Right lobe of liver (tissue), 6 donors: ENCODE data around the gene ARID3A. TPM values are rescaled to one million over a fixed set of nuclear protein-coding genes. Genes with fewer than 3 reads are reported as not detected.

ENCODE experiments used
- ATAC-seq, 4 donors: fragments of 200-7000 bp; cut with Tn5 transposase; one replicate each; pipeline ENCODE4 v1.9.1; 2020; ENCODE audit warnings: mild to moderate bottlenecking in 4 of 4, moderate library complexity in 4 of 4
- DNase-seq, 3 donors: peaks; one replicate each; pipeline ENCODE4 v3.0.0-alpha.2; 2020
- H3K27ac ChIP-seq, 3 donors: fragments of 200-600 bp; one replicate each; pipeline ENCODE4 v1.8.0; 2022
- H3K27me3 ChIP-seq, 2 donors: fragments of 200-600 bp; one replicate each; pipeline ENCODE4 v1.8.0; 2022
- H3K36me3 ChIP-seq, 4 donors: fragments of 200-600 bp; sonication (generic) in 1 of 4; one replicate each; pipeline versions ENCODE4 v1.5.1 to v1.8.0; 2017 to 2022; ENCODE audit warnings: control low read depth in 1 of 4
- H3K4me1 ChIP-seq, 4 donors: fragments of 200-600 bp; sonication (generic) in 1 of 4; one replicate each; pipeline versions ENCODE4 v1.5.1 to v1.8.0; 2017 to 2022; ENCODE audit warnings: control low read depth in 1 of 4
- H3K4me3 ChIP-seq, 3 donors: fragments of 200-600 bp; one replicate each; pipeline ENCODE4 v1.8.0; 2022
- H3K9me3 ChIP-seq, 4 donors: fragments of 200-600 bp; sonication (generic) in 1 of 4; one replicate each; pipeline versions ENCODE4 v1.5.1 to v1.8.0; 2017 to 2022; ENCODE audit warnings: control low read depth in 1 of 4
- POLR2A ChIP-seq: fragments of 450-650 bp; IDR thresholded peaks from one replicate; pipeline ENCODE4 v1.6.1; 2017; ENCODE audit warnings: antibody characterized with exemption, mild to moderate bottlenecking
- WGBS: methylation state at CpG from one replicate; pipeline ENCODE4 v1.1.6; 2018; ENCODE audit warnings: low coverage, low lambda C conversion rate; ENCODE audit not compliant: insufficient coverage; ENCODE audit errors: missing lambda C conversion rate; 5-methylcytosine and 5-hydroxymethylcytosine counted together
- intact Hi-C, 2 donors: fragments of 100-400 bp; cut with DNase I; formaldehyde crosslinking; loops; one replicate each; pipeline versions ENCODE4 v1.11.2 to v1.14.1; 2022
- total RNA-seq, 6 experiments: library from RNA; depleted of rRNA in 2 of 6; stranded (reverse); fragments of >200 nt in 2 of 6; fragmentation: NEBNext Ultra II Directional in 3 of 6; extraction: Animal tissue kit (Norgen Biotek cat#: 25700) in 3 of 6; gene quantifications; one replicate each; pipeline versions ENCODE4 v1.1.0 to v1.2.4, GENCODE V29; 2016 to 2023
- TF ChIP-seq, protein P1 (sequence below), 4 donors: fragments of 200-600 bp in 3 of 4; fragments of 450-650 bp in 1 of 4; IDR thresholded peaks; one replicate each; pipeline versions ENCODE4 v1.5.1 to v1.8.0; 2016 to 2022; ENCODE audit warnings: antibody characterized with exemption in 4 of 4, mild to moderate bottlenecking in 2 of 4
- donor health status: DM: no; HTN: yes; CAD: no.
- donor health status: DM: no; HTN: no; CAD: no.
- donor health status: DM: no; HTN: no; CAD: no.
- donor health status: DM: no; HTN: yes; CAD: no.
- donor health status: DM: no; HTN: yes; CAD: no.

The ARID3A gene
- total RNA-seq, 6 experiments from 2014 or later = 0.74 to 5.3 (median 1.9) TPM

DNA sequence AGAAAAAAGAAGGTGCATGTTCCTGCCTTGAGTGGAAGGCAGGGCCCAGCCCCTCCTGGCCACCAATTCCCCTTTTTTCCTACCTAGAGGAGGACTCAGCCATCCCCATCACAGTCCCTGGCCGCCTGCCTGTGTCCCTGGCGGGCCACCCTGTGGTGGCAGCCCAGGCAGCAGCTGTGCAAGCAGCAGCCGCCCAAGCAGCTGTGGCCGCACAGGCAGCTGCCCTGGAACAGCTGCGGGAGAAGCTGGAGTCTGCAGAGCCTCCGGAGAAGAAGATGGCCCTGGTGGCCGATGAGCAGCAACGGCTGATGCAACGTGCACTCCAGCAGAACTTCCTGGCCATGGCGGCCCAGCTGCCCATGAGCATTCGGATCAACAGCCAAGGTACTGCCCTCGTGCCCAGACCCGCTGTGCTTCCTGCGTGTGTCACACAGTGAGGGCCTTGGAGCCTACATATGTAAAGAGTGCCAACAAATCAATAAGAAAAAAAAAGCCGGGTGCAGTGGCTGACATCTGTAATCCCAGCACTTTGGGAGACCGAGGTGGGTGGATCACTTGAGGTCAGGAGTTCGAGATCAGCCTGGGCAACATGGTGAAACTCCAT is 40.8 kb downstream of the ARID3A start:
- DNase-seq (no peak), ATAC-seq (no peak)
- Histone ChIP-seq H3K4me1 (no peaks in the 10 kb centered on the region), H3K9me3 (peaks cover 0 to 5% (median 2%) of the 10 kb centered on the region in 4 donors), H3K27me3 (no peaks in the 10 kb centered on the region), H3K36me3 (peaks cover 0 to 13% (median 0%) of the 10 kb centered on the region in 4 donors), H3K27ac (no peak overlapping the region), H3K4me3 (no peak overlapping the region)
- WGBS = 80% methylated on average over 2 of the region's 17 CpGs
- intact Hi-C loops = no loop called here
- TF ChIP-seq, protein P1, sequence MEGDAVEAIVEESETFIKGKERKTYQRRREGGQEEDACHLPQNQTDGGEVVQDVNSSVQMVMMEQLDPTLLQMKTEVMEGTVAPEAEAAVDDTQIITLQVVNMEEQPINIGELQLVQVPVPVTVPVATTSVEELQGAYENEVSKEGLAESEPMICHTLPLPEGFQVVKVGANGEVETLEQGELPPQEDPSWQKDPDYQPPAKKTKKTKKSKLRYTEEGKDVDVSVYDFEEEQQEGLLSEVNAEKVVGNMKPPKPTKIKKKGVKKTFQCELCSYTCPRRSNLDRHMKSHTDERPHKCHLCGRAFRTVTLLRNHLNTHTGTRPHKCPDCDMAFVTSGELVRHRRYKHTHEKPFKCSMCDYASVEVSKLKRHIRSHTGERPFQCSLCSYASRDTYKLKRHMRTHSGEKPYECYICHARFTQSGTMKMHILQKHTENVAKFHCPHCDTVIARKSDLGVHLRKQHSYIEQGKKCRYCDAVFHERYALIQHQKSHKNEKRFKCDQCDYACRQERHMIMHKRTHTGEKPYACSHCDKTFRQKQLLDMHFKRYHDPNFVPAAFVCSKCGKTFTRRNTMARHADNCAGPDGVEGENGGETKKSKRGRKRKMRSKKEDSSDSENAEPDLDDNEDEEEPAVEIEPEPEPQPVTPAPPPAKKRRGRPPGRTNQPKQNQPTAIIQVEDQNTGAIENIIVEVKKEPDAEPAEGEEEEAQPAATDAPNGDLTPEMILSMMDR (IDR thresholded peaks at IDR 0.05) = no peak
- TF ChIP-seq POLR2A = no peak

DNA sequence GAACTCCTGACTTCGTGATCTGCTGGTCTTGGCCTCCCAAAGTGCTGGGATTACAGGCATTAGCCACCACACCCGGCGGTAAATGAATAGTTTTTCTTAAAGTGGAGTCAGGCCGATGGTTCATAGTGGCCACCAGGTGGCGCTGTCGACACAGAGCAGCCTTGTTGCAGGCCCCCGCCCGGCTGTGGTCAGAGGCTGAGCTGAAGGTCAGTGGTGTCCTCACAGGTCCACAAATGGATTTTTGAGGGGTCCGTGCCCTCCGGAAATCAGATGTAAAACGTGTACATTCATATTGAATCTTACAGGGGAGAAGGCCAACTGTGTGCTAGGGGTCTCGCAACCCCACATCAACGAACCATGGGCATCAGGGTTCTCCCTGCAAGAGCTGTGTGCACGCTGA is 44.9 kb downstream of the ARID3A start:
- no peaks in the 10 kb centered on the region for H3K4me1 ChIP-seq
- no peak overlapping the region for H3K4me3 ChIP-seq
- TF ChIP-seq POLR2A = no peak
- TF ChIP-seq, protein P1 (IDR thresholded peaks at IDR 0.05) = peak; percentile 30 to 48 (median 44)
- H3K27ac ChIP-seq = no peak overlapping the region
- 90% methylated on average over 8 of the region's 14 CpGs for WGBS
- ATAC-seq (no peak), DNase-seq (no peak)
- intact Hi-C loops = loop anchor here in 1 of 2 donors (10.0 kb wide), 1 partner anchor 116 kb away; the partner anchor contains the start of genes CFD and ELANE
- H3K27me3 ChIP-seq = no peaks in the 10 kb centered on the region
- peaks cover 0 to 5% (median 2%) of the 10 kb centered on the region in 4 donors for H3K9me3 ChIP-seq
- peaks cover 0 to 13% (median 0%) of the 10 kb centered on the region in 4 donors for H3K36me3 ChIP-seq

DNA sequence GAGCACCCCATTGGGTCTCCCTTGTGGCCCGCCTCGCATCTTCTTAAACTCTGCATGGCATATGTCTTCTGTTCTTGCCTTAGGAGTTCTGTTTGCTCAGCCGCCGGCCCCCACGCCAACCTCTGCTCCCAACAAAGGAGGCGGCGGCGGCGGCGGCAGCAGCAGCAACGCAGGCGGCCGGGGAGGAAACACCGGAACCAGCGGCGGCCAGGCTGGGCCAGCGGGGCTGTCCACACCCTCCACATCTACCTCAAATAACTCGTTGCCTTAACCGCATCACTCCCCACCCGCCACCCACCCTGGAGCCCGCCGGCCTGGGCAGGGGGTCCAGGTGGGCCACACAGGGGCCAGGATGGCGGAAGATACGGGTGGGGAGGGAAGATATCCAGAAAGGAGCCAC is 46.0 kb downstream of the ARID3A start:
- no peak overlapping the region for H3K27ac ChIP-seq
- ATAC-seq (no peak), DNase-seq (peak in 1 of 3 donors; percentile 31)
- no peaks in the 10 kb centered on the region for H3K27me3 ChIP-seq
- 60% methylated on average over 5 of the region's 24 CpGs for WGBS
- peaks cover 0 to 11% (median 0%) of the 10 kb centered on the region in 4 donors for H3K36me3 ChIP-seq
- TF ChIP-seq, protein P1 (IDR thresholded peaks at IDR 0.05) = no peak
- no peak for TF ChIP-seq POLR2A
- intact Hi-C loops = loop anchor here in 1 of 2 donors (10.0 kb wide), 1 partner anchor 117 kb away; the partner anchor contains the start of genes CFD and ELANE
- peaks cover 0 to 5% (median 2%) of the 10 kb centered on the region in 4 donors for H3K9me3 ChIP-seq
- no peaks in the 10 kb centered on the region for H3K4me1 ChIP-seq
- no peak overlapping the region for H3K4me3 ChIP-seq

DNA sequence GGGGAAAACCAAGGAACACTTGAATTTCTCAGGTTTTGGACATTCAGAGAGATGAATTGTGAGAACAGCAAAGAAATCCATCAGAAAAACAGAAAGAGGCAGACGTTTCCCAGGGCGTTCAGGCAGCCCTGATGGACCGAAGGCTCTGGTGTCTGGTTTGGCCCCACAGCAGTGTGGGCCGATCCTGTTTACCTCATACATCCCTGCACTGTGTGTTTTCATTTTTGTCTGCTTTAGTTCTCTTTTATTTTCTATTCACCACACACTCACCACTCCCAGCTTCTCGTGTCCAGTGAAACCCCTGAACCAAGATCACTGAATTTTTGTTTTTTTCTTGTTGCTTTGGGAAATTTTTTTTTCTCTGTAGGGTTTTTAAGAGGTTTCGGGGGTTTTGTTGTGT is 46.4 kb downstream of the ARID3A start:
- peaks cover 0 to 11% (median 0%) of the 10 kb centered on the region in 4 donors for H3K36me3 ChIP-seq
- WGBS = 95% methylated on average over 5 of the region's 6 CpGs
- no peak for ATAC-seq

More for the DNA sequence above, 46.4 kb downstream of the ARID3A start:
- H3K4me3 ChIP-seq = no peak overlapping the region
- no peak overlapping the region for H3K27ac ChIP-seq
- H3K9me3 ChIP-seq = peaks cover 0 to 5% (median 2%) of the 10 kb centered on the region in 4 donors
- no peaks in the 10 kb centered on the region for H3K4me1 ChIP-seq
- no peak for DNase-seq
- intact Hi-C loops = loop anchor here in 1 of 2 donors (10.0 kb wide), 1 partner anchor 117 kb away; the partner anchor contains the start of genes CFD and ELANE
- TF ChIP-seq, protein P1 (IDR thresholded peaks at IDR 0.05) = no peak
- TF ChIP-seq POLR2A = no peak
- H3K27me3 ChIP-seq = no peaks in the 10 kb centered on the region
